ENCODE data around the gene LRRC75A. TPM values are rescaled to one million over a fixed set of nuclear protein-coding genes. Genes with fewer than 3 reads are reported as not detected.

LRRC75A gene
- total RNA-seq, 1 experiment from 2014 or later: 22.9 TPM

DNA sequence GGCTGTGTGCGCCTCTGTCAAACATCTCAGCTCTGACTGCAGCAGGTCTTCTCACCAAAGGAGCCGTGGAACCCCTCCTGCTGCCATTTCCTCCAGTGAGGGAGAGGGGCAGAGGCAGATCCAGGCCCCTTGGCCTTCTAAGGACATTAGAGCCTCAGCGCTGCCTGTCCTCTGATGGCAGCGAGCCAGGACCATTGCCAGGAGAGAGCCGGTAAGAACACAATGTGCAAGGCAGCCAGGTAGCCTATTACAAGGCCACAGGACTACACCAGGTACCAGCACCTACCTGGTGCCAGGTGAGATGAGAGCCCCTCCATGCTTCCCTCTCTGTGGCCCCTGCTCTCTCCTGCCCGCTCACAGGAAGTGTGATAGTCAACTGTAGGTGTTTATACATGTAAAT lies 11.0 kb downstream of the LRRC75A start:
- Mint-ChIP-seq H3K36me3 (no peaks in the 10 kb centered on the region), H3K4me1 (peaks cover 61% of the 10 kb centered on the region), H3K27ac (peak overlapping the region; percentile 84; the same call in 1 of the 2 replicates), H3K4me3 (no peak overlapping the region), H3K27me3 (ENCODE audit: low read depth) (no peaks in the 10 kb centered on the region), H3K9me3 (no peaks in the 10 kb centered on the region)
- ATAC-seq: no peak
- POLR2A ChIA-PET: interaction anchor here (0.8 kb wide), 1 partner anchor 14 kb away, joined by 3 read pairs; no protein-coding TSS in a partner anchor
- CTCF ChIA-PET: interaction anchor here (1.1 to 1.6 kb wide), 3 partner anchors 15 to 40 kb away, joined by 3 to 8 read pairs (median 4); no protein-coding TSS in a partner anchor
- TF ChIP-seq JUN (CRISPR knock-in tag; IDR thresholded peaks at IDR 0.05) (no peak), EMX1 (CRISPR knock-in tag; IDR thresholded peaks at IDR 0.05) (no peak), ZNF263 (CRISPR knock-in tag; IDR thresholded peaks at IDR 0.05; ENCODE audit: low read depth) (no peak), TP53 (CRISPR knock-in tag; IDR thresholded peaks at IDR 0.05) (no peak)
- TF ChIP-seq, protein P1, sequence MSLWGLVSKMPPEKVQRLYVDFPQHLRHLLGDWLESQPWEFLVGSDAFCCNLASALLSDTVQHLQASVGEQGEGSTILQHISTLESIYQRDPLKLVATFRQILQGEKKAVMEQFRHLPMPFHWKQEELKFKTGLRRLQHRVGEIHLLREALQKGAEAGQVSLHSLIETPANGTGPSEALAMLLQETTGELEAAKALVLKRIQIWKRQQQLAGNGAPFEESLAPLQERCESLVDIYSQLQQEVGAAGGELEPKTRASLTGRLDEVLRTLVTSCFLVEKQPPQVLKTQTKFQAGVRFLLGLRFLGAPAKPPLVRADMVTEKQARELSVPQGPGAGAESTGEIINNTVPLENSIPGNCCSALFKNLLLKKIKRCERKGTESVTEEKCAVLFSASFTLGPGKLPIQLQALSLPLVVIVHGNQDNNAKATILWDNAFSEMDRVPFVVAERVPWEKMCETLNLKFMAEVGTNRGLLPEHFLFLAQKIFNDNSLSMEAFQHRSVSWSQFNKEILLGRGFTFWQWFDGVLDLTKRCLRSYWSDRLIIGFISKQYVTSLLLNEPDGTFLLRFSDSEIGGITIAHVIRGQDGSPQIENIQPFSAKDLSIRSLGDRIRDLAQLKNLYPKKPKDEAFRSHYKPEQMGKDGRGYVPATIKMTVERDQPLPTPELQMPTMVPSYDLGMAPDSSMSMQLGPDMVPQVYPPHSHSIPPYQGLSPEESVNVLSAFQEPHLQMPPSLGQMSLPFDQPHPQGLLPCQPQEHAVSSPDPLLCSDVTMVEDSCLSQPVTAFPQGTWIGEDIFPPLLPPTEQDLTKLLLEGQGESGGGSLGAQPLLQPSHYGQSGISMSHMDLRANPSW (CRISPR knock-in tag; conservative IDR thresholded peaks at IDR 0.05; ENCODE audit: low read depth): no peak
- TF ChIP-seq, protein P2, sequence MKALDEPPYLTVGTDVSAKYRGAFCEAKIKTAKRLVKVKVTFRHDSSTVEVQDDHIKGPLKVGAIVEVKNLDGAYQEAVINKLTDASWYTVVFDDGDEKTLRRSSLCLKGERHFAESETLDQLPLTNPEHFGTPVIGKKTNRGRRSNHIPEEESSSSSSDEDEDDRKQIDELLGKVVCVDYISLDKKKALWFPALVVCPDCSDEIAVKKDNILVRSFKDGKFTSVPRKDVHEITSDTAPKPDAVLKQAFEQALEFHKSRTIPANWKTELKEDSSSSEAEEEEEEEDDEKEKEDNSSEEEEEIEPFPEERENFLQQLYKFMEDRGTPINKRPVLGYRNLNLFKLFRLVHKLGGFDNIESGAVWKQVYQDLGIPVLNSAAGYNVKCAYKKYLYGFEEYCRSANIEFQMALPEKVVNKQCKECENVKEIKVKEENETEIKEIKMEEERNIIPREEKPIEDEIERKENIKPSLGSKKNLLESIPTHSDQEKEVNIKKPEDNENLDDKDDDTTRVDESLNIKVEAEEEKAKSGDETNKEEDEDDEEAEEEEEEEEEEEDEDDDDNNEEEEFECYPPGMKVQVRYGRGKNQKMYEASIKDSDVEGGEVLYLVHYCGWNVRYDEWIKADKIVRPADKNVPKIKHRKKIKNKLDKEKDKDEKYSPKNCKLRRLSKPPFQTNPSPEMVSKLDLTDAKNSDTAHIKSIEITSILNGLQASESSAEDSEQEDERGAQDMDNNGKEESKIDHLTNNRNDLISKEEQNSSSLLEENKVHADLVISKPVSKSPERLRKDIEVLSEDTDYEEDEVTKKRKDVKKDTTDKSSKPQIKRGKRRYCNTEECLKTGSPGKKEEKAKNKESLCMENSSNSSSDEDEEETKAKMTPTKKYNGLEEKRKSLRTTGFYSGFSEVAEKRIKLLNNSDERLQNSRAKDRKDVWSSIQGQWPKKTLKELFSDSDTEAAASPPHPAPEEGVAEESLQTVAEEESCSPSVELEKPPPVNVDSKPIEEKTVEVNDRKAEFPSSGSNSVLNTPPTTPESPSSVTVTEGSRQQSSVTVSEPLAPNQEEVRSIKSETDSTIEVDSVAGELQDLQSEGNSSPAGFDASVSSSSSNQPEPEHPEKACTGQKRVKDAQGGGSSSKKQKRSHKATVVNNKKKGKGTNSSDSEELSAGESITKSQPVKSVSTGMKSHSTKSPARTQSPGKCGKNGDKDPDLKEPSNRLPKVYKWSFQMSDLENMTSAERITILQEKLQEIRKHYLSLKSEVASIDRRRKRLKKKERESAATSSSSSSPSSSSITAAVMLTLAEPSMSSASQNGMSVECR (CRISPR knock-in tag; IDR thresholded peaks at IDR 0.05; ENCODE audit: borderline replicate concordance): no peak
- DNase-seq (ENCODE audit: low spot score): no peak

DNA sequence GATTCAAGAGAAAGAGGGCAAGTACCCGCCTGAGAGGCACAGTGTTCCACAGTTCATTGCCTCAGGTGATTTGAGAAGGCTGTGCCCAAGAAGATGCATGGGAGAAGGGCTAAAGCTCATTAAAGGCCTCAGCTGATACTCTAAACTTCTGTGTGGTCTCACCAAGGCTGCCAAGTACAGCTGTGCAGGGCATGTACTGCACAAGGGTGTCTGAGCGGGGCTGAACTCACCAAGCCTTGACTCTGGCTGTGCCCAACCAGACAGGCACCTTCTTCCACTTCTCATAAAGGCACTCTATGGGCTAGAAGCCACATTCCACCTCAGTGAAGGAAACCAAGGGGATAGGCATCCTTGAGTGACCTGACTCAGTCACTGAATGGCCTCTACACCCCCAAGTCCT lies 12.7 kb downstream of the LRRC75A start:
- Mint-ChIP-seq H3K4me3 (no peak overlapping the region), H3K4me1 (peaks cover 47% of the 10 kb centered on the region), H3K9me3 (no peaks in the 10 kb centered on the region), H3K36me3 (no peaks in the 10 kb centered on the region; the same call in 1 of the 2 replicates), H3K27me3 (ENCODE audit: low read depth) (no peaks in the 10 kb centered on the region), H3K27ac (no peak overlapping the region)
- ChIA-PET POLR2A (no interaction called here), CTCF (interaction anchor here (1.0 to 1.2 kb wide), 2 partner anchors 42 to 110 kb away, joined by 3 to 4 read pairs; no protein-coding TSS in a partner anchor)
- TF ChIP-seq ZBTB21 (CRISPR knock-in tag; IDR thresholded peaks at IDR 0.05; ENCODE audit: borderline replicate concordance) (no peak), MYBL2 (CRISPR knock-in tag; IDR thresholded peaks at IDR 0.05) (no peak), CREM (CRISPR knock-in tag; IDR thresholded peaks at IDR 0.05) (no peak), NR2C2 (CRISPR knock-in tag; IDR thresholded peaks at IDR 0.05) (no peak), SMAD4 (CRISPR knock-in tag; IDR thresholded peaks at IDR 0.05) (no peak), ZNF121 (CRISPR knock-in tag; IDR thresholded peaks at IDR 0.05) (no peak)
- TF ChIP-seq, protein P3, sequence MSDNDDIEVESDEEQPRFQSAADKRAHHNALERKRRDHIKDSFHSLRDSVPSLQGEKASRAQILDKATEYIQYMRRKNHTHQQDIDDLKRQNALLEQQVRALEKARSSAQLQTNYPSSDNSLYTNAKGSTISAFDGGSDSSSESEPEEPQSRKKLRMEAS (CRISPR knock-in tag; IDR thresholded peaks at IDR 0.05): no peak
- TF ChIP-seq, protein P4, sequence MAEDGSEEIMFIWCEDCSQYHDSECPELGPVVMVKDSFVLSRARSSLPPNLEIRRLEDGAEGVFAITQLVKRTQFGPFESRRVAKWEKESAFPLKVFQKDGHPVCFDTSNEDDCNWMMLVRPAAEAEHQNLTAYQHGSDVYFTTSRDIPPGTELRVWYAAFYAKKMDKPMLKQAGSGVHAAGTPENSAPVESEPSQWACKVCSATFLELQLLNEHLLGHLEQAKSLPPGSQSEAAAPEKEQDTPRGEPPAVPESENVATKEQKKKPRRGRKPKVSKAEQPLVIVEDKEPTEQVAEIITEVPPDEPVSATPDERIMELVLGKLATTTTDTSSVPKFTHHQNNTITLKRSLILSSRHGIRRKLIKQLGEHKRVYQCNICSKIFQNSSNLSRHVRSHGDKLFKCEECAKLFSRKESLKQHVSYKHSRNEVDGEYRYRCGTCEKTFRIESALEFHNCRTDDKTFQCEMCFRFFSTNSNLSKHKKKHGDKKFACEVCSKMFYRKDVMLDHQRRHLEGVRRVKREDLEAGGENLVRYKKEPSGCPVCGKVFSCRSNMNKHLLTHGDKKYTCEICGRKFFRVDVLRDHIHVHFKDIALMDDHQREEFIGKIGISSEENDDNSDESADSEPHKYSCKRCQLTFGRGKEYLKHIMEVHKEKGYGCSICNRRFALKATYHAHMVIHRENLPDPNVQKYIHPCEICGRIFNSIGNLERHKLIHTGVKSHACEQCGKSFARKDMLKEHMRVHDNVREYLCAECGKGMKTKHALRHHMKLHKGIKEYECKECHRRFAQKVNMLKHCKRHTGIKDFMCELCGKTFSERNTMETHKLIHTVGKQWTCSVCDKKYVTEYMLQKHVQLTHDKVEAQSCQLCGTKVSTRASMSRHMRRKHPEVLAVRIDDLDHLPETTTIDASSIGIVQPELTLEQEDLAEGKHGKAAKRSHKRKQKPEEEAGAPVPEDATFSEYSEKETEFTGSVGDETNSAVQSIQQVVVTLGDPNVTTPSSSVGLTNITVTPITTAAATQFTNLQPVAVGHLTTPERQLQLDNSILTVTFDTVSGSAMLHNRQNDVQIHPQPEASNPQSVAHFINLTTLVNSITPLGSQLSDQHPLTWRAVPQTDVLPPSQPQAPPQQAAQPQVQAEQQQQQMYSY (CRISPR knock-in tag; IDR thresholded peaks at IDR 0.05): no peak
- TF ChIP-seq, protein P5, sequence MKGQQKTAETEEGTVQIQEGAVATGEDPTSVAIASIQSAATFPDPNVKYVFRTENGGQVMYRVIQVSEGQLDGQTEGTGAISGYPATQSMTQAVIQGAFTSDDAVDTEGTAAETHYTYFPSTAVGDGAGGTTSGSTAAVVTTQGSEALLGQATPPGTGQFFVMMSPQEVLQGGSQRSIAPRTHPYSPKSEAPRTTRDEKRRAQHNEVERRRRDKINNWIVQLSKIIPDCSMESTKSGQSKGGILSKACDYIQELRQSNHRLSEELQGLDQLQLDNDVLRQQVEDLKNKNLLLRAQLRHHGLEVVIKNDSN (CRISPR knock-in tag; IDR thresholded peaks at IDR 0.05): no peak
- TF ChIP-seq, protein P6, sequence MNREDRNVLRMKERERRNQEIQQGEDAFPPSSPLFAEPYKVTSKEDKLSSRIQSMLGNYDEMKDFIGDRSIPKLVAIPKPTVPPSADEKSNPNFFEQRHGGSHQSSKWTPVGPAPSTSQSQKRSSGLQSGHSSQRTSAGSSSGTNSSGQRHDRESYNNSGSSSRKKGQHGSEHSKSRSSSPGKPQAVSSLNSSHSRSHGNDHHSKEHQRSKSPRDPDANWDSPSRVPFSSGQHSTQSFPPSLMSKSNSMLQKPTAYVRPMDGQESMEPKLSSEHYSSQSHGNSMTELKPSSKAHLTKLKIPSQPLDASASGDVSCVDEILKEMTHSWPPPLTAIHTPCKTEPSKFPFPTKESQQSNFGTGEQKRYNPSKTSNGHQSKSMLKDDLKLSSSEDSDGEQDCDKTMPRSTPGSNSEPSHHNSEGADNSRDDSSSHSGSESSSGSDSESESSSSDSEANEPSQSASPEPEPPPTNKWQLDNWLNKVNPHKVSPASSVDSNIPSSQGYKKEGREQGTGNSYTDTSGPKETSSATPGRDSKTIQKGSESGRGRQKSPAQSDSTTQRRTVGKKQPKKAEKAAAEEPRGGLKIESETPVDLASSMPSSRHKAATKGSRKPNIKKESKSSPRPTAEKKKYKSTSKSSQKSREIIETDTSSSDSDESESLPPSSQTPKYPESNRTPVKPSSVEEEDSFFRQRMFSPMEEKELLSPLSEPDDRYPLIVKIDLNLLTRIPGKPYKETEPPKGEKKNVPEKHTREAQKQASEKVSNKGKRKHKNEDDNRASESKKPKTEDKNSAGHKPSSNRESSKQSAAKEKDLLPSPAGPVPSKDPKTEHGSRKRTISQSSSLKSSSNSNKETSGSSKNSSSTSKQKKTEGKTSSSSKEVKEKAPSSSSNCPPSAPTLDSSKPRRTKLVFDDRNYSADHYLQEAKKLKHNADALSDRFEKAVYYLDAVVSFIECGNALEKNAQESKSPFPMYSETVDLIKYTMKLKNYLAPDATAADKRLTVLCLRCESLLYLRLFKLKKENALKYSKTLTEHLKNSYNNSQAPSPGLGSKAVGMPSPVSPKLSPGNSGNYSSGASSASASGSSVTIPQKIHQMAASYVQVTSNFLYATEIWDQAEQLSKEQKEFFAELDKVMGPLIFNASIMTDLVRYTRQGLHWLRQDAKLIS (CRISPR knock-in tag; IDR thresholded peaks at IDR 0.05; ENCODE audit: borderline replicate concordance): no peak
- no peak for DNase-seq (ENCODE audit: low spot score)
- ATAC-seq: no peak
